ENCODE measurements around the gene SLC35F1. TPM values are rescaled to one million over a fixed set of nuclear protein-coding genes. Genes with fewer than 3 reads are reported as not detected.

Gene SLC35F1
- total and polyA plus RNA-seq, 2 experiments from 2014 or later = not detected

DNA sequence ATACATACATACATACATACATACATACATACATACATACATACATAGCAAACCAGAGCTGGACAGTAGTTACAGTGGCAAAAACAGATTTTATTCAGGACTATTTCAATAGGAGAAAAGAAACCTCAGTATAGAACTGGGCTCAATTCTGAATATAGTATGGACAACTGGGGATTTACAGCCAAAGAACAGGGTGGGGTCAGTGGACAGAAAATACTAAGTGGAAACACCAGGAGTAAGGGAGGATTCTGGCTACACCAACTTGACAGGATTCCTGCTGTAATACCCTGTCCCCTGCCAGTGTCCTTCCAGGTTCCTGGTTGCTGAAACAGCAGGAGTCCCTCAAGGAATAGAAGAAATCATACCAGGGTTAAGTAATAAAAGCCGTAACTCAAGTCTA, 293.1 kb downstream of the SLC35F1 start:
- no peaks in the 10 kb centered on the region for H3K9me2 ChIP-seq (ENCODE audit: insufficient read depth)
- no peaks in the 10 kb centered on the region for H4K20me1 ChIP-seq (ENCODE audit: insufficient read depth)
- no peaks in the 10 kb centered on the region for H3K27me3 ChIP-seq (replicated peaks; ENCODE audit: insufficient read depth)
- no peak for DNase-seq
- H3F3A ChIP-seq (ENCODE audit: insufficient read depth) = no peaks in the 10 kb centered on the region
- no peak overlapping the region for H3K4me3 ChIP-seq
- WGBS, 2 experiments (ENCODE audit: low coverage in 1 of 2, low lambda C conversion rate in 2 of 2, missing lambda C conversion rate in 2 of 2) = 28 to 61% methylated on average over 1 of the region's 1 CpG
- in situ Hi-C loops (cut with MboI) = no loop called here
- H3K4me1 ChIP-seq (ENCODE audit: insufficient read depth) = no peaks in the 10 kb centered on the region
- TF ChIP-seq EZH2 (IDR thresholded peaks at IDR 0.05; ENCODE audit: insufficient read depth, poor library complexity, severe bottlenecking) = no peak
- TF ChIP-seq EZH2phosphoT487 (IDR thresholded peaks at IDR 0.05; ENCODE audit: insufficient read depth, low read depth) = no peak
- H3K4me2 ChIP-seq (ENCODE audit: unreplicated experiment) = no peak overlapping the region
- H3K27ac ChIP-seq = no peak overlapping the region
- H3K9me3 ChIP-seq (ENCODE audit: low read depth) = no peaks in the 10 kb centered on the region
- no peak overlapping the region for H3K9ac ChIP-seq
- H2AFZ ChIP-seq = no peak overlapping the region
- no peaks in the 10 kb centered on the region for H3K36me3 ChIP-seq (ENCODE audit: low read depth)
- no peaks in the 10 kb centered on the region for H3K79me2 ChIP-seq (ENCODE audit: insufficient read depth)

- no peaks in the 10 kb centered on the region for H3K79me2 ChIP-seq (ENCODE audit: insufficient read depth)
- 20 to 50% methylated on average over 1 of the region's 1 CpG for WGBS, 2 experiments (ENCODE audit: low coverage in 1 of 2, low lambda C conversion rate in 2 of 2, missing lambda C conversion rate in 2 of 2)
- H2AFZ ChIP-seq = no peak overlapping the region
These were observed 295.5 kb downstream of the SLC35F1 start for GRCh38 chr6:118202517-118202916.

DNA sequence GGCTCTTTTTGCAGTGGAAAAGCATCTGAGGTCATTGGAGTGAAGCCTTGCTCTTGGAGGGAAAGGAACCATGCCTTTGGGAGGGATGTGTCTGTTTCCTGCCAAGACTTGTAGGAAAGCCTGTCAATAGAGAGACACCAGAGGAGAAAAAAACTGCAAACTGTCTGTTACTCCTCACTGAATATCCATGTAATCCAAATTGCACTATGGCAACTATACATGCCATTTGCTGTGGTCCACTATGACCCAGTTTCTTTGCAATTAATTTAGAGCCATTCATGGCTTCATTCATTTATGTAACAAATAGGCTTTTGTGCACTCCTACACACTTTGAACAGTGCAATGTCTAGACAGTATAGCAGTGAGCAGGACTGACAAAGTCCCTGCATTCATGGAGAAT, 296.5 kb downstream of the SLC35F1 start:
- Histone ChIP-seq H3K9me2 (ENCODE audit: insufficient read depth) (no peaks in the 10 kb centered on the region), H3K79me2 (ENCODE audit: insufficient read depth) (no peaks in the 10 kb centered on the region), H4K20me1 (ENCODE audit: insufficient read depth) (no peaks in the 10 kb centered on the region), H3K4me3 (no peak overlapping the region), H3K4me2 (ENCODE audit: unreplicated experiment) (no peak overlapping the region), H3K27me3 (replicated peaks; ENCODE audit: insufficient read depth) (no peaks in the 10 kb centered on the region), H3K9me3 (ENCODE audit: low read depth) (no peaks in the 10 kb centered on the region), H2AFZ (no peak overlapping the region), H3K4me1 (ENCODE audit: insufficient read depth) (no peaks in the 10 kb centered on the region), H3K36me3 (ENCODE audit: low read depth) (no peaks in the 10 kb centered on the region), H3K27ac (no peak overlapping the region), H3F3A (ENCODE audit: insufficient read depth) (no peaks in the 10 kb centered on the region), H3K9ac (no peak overlapping the region)
- in situ Hi-C loops (cut with MboI) = no loop called here
- no peak for DNase-seq
- TF ChIP-seq EZH2 (IDR thresholded peaks at IDR 0.05; ENCODE audit: insufficient read depth, poor library complexity, severe bottlenecking) = no peak
- TF ChIP-seq EZH2phosphoT487 (IDR thresholded peaks at IDR 0.05; ENCODE audit: insufficient read depth, low read depth) = no peak

More at GRCh38 chr6:118202517-118202916, 295.5 kb downstream of the SLC35F1 start:
- no peaks in the 10 kb centered on the region for H4K20me1 ChIP-seq (ENCODE audit: insufficient read depth)
- no peak overlapping the region for H3K4me2 ChIP-seq (ENCODE audit: unreplicated experiment)
- no peaks in the 10 kb centered on the region for H3K27me3 ChIP-seq (replicated peaks; ENCODE audit: insufficient read depth)
- no peaks in the 10 kb centered on the region for H3K36me3 ChIP-seq (ENCODE audit: low read depth)
- no peak for DNase-seq
- H3F3A ChIP-seq (ENCODE audit: insufficient read depth) = no peaks in the 10 kb centered on the region
- no peaks in the 10 kb centered on the region for H3K9me3 ChIP-seq (ENCODE audit: low read depth)
- no peak overlapping the region for H3K4me3 ChIP-seq
- H3K4me1 ChIP-seq (ENCODE audit: insufficient read depth) = no peaks in the 10 kb centered on the region
- H3K27ac ChIP-seq = no peak overlapping the region
- H3K9ac ChIP-seq = no peak overlapping the region
- H3K9me2 ChIP-seq (ENCODE audit: insufficient read depth) = no peaks in the 10 kb centered on the region
- in situ Hi-C loops (cut with MboI) = no loop called here
- TF ChIP-seq EZH2phosphoT487 (IDR thresholded peaks at IDR 0.05; ENCODE audit: insufficient read depth, low read depth) = no peak

GRCh38 chr6:118206221-118206620, 299.2 kb downstream of the SLC35F1 start:
- H3K27ac ChIP-seq = no peak overlapping the region
- in situ Hi-C loops (cut with MboI) = no loop called here

DNA sequence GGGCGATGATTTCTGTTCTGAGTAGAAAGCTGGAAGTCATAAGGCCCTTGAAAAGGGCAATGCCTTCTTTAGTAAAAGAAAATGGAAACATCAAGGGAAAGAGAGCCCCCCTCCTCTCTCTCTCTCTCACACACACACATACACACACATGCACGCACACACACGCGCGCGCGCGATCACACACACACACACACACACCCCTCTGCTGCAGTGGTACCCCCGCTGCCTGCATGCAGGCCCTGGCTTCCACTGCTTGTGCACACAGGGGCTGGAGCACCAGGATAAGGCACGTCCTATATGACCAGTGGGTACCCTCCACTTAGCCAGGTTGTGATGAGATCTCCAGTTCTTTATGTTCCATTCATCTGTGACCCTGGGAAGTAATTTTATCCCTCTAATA, 300.9 kb downstream of the SLC35F1 start:
- no peaks in the 10 kb centered on the region for H3K4me1 ChIP-seq (ENCODE audit: insufficient read depth)
- H3K9ac ChIP-seq = no peak overlapping the region
- no peaks in the 10 kb centered on the region for H3K27me3 ChIP-seq (replicated peaks; ENCODE audit: insufficient read depth)
- no peak overlapping the region for H3K4me2 ChIP-seq (ENCODE audit: unreplicated experiment)
- 69 to 81% methylated on average over 10 of the region's 10 CpGs for WGBS, 2 experiments (ENCODE audit: low coverage in 1 of 2, low lambda C conversion rate in 2 of 2, missing lambda C conversion rate in 2 of 2)
- H3F3A ChIP-seq (ENCODE audit: insufficient read depth) = no peaks in the 10 kb centered on the region
- H3K4me3 ChIP-seq = no peak overlapping the region
- no peak for DNase-seq
- no peaks in the 10 kb centered on the region for H4K20me1 ChIP-seq (ENCODE audit: insufficient read depth)
- no peak for TF ChIP-seq EZH2 (IDR thresholded peaks at IDR 0.05; ENCODE audit: insufficient read depth, poor library complexity, severe bottlenecking)
- TF ChIP-seq EZH2phosphoT487 (IDR thresholded peaks at IDR 0.05; ENCODE audit: insufficient read depth, low read depth) = no peak
- H3K36me3 ChIP-seq (ENCODE audit: low read depth) = no peaks in the 10 kb centered on the region
- no peaks in the 10 kb centered on the region for H3K9me3 ChIP-seq (ENCODE audit: low read depth)
- H3K9me2 ChIP-seq (ENCODE audit: insufficient read depth) = no peaks in the 10 kb centered on the region
- no peaks in the 10 kb centered on the region for H3K79me2 ChIP-seq (ENCODE audit: insufficient read depth)
- no peak overlapping the region for H2AFZ ChIP-seq
- in situ Hi-C loops (cut with MboI) = no loop called here
- no peak overlapping the region for H3K27ac ChIP-seq

More at GRCh38 chr6:118206221-118206620, 299.2 kb downstream of the SLC35F1 start:
- Histone ChIP-seq H3K27me3 (replicated peaks; ENCODE audit: insufficient read depth) (no peaks in the 10 kb centered on the region), H3K4me2 (ENCODE audit: unreplicated experiment) (no peak overlapping the region), H2AFZ (no peak overlapping the region), H3K9me3 (ENCODE audit: low read depth) (no peaks in the 10 kb centered on the region), H3K4me1 (ENCODE audit: insufficient read depth) (no peaks in the 10 kb centered on the region), H3F3A (ENCODE audit: insufficient read depth) (no peaks in the 10 kb centered on the region), H3K4me3 (no peak overlapping the region), H3K79me2 (ENCODE audit: insufficient read depth) (no peaks in the 10 kb centered on the region), H3K9ac (no peak overlapping the region), H3K36me3 (ENCODE audit: low read depth) (no peaks in the 10 kb centered on the region), H3K9me2 (ENCODE audit: insufficient read depth) (no peaks in the 10 kb centered on the region), H4K20me1 (ENCODE audit: insufficient read depth) (no peaks in the 10 kb centered on the region)
- WGBS, 2 experiments (ENCODE audit: low coverage in 1 of 2, low lambda C conversion rate in 2 of 2, missing lambda C conversion rate in 2 of 2) = 4 to 7% methylated on average over 1 of the region's 1 CpG
- no peak for DNase-seq
- TF ChIP-seq EZH2phosphoT487 (IDR thresholded peaks at IDR 0.05; ENCODE audit: insufficient read depth, low read depth) (no peak), EZH2 (IDR thresholded peaks at IDR 0.05; ENCODE audit: insufficient read depth, poor library complexity, severe bottlenecking) (no peak)
